Prostate gland (tissue), 2 donors: ENCODE measurements around the gene TUBB2B.

ENCODE experiments used
- POLR2AphosphoS5 ChIP-seq: sonication (generic); formaldehyde crosslinking; IDR thresholded peaks from one replicate; pipeline ENCODE4 v1.6.1; 2017; ENCODE audit warnings: antibody characterized with exemption
- TF ChIP-seq, protein P1 (sequence below), 4 experiments: fragments of 200-600 bp in 2 of 4; fragments of 450-650 bp in 2 of 4; sonication (generic) in 2 of 4; IDR thresholded peaks; 1 replicate in 3 of 4; 2 replicates in 1 of 4; pipeline ENCODE4 v1.5.1; 2016 to 2019; ENCODE audit warnings: antibody characterized with exemption in 4 of 4, mild to moderate bottlenecking in 2 of 4, moderate library complexity in 2 of 4

DNA sequence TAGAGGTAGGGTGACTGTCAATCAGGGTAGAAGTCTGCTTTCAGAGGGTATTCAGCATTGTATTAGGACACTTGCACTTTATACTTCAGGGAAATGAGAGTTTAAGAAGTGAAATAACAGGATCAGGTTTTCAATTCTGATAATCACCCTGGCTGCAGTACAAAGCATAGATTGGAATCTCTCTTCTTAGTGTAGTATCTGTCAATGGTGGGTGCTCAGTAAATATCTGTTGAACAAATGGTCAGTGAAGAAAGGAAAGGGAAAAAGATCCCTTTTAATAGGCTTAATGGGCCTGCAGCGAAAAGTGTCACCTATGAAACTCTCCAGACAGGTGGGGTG lies 18.7 kb downstream of the TUBB2B start:
- TF ChIP-seq, protein P1, sequence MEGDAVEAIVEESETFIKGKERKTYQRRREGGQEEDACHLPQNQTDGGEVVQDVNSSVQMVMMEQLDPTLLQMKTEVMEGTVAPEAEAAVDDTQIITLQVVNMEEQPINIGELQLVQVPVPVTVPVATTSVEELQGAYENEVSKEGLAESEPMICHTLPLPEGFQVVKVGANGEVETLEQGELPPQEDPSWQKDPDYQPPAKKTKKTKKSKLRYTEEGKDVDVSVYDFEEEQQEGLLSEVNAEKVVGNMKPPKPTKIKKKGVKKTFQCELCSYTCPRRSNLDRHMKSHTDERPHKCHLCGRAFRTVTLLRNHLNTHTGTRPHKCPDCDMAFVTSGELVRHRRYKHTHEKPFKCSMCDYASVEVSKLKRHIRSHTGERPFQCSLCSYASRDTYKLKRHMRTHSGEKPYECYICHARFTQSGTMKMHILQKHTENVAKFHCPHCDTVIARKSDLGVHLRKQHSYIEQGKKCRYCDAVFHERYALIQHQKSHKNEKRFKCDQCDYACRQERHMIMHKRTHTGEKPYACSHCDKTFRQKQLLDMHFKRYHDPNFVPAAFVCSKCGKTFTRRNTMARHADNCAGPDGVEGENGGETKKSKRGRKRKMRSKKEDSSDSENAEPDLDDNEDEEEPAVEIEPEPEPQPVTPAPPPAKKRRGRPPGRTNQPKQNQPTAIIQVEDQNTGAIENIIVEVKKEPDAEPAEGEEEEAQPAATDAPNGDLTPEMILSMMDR (IDR thresholded peaks at IDR 0.05) = no peak
- no peak for TF ChIP-seq POLR2AphosphoS5
